H1 (cell line): ENCODE measurements around the gene TSFM. TPM values are rescaled to one million over a fixed set of nuclear protein-coding genes. Genes with fewer than 3 reads are reported as not detected.

Experiments used
- CTCF ChIA-PET: fragments of 300-600 bp; sonication (Branson Sonifier 250); formaldehyde crosslinking; loops from one replicate; lab custom pipeline; 2021; ENCODE audit not compliant: partially characterized antibody; lab: Charles Lee
- POLR2A ChIA-PET: fragments of 300-600 bp; sonication (Branson Sonifier 250); formaldehyde crosslinking; loops from one replicate; lab custom pipeline; 2021; ENCODE audit warnings: inconsistent platforms; ENCODE audit not compliant: partially characterized antibody; lab: Charles Lee
- DNase-seq, 2 experiments: peaks; one replicate each; pipeline versions ENCODE4 v3.0.0 to v3.0.0-alpha.2; 2010 to 2022; ENCODE audit warnings: low spot score in 2 of 2, low read depth in 1 of 2, mixed read lengths in 1 of 2
- FAIRE-seq: peaks from 2 replicates; lab custom pipeline; 2011; peaks lifted over from hg19 to GRCh38; lab: Jason Lieb, UNC
- H2AFZ ChIP-seq: 2 replicates; pipeline ENCODE4 v1.8.1; 2012; ENCODE audit warnings: low read length, inconsistent platforms
- H2AK5ac ChIP-seq: 2 replicates; pipeline ENCODE4 v1.6.1; 2013; ENCODE audit warnings: low read depth, low read length
- H2BK120ac ChIP-seq: replicated peaks from 2 replicates; pipeline ENCODE3; 2013; ENCODE audit warnings: low read depth, low read length, inconsistent platforms
- H2BK12ac ChIP-seq: 2 replicates; pipeline ENCODE4 v1.6.1; 2013; ENCODE audit warnings: low read depth, low read length
- H2BK15ac ChIP-seq: 2 replicates; pipeline ENCODE4 v1.6.1; 2013; ENCODE audit warnings: low read length
- H2BK20ac ChIP-seq: 2 replicates; pipeline ENCODE4 v1.6.1; 2013; ENCODE audit warnings: low read length
- H2BK5ac ChIP-seq: 2 replicates; pipeline ENCODE4 v1.6.1; 2013; ENCODE audit warnings: low read depth, low read length
- H3K14ac ChIP-seq: 2 replicates; pipeline ENCODE4 v1.6.1; 2013; ENCODE audit warnings: inconsistent platforms; ENCODE audit not compliant: insufficient read length
- H3K18ac ChIP-seq: 2 replicates; pipeline ENCODE4 v1.6.1; 2013; ENCODE audit warnings: low read length; ENCODE audit errors: extremely low read depth
- H3K23ac ChIP-seq: 2 replicates; pipeline ENCODE4 v1.6.1; 2013; ENCODE audit warnings: inconsistent platforms; ENCODE audit not compliant: insufficient read length
- H3K23me2 ChIP-seq: 2 replicates; pipeline ENCODE4 v1.6.1; 2013; ENCODE audit warnings: low read depth, low read length
- H3K27ac ChIP-seq: 2 replicates; pipeline ENCODE4 v1.6.1; 2011; ENCODE audit warnings: low read depth, low read length, inconsistent platforms
- H3K27me3 ChIP-seq, 4 experiments: replicated peaks in 1 of 4; 1 replicate in 1 of 4; 2 replicates in 3 of 4; pipeline versions ENCODE4 v1.6.1 to v1.8.1; 2011 to 2013; ENCODE audit warnings: low read length in 3 of 4, mild to moderate bottlenecking in 3 of 4, inconsistent platforms in 2 of 4, mixed read lengths in 2 of 4, moderate library complexity in 1 of 4; ENCODE audit not compliant: control insufficient read depth in 3 of 4, insufficient read depth in 3 of 4; ENCODE audit errors: extremely low read depth in 1 of 4
- H3K36me3 ChIP-seq, 4 experiments: 2 replicates each; pipeline versions ENCODE4 v1.6.1 to v1.8.1; 2011 to 2013; ENCODE audit warnings: mild to moderate bottlenecking in 4 of 4, low read length in 3 of 4, moderate library complexity in 2 of 4, control low read depth in 1 of 4, inconsistent platforms in 1 of 4; ENCODE audit not compliant: insufficient read depth in 4 of 4, control insufficient read depth in 2 of 4
- H3K4ac ChIP-seq: replicated peaks from 2 replicates; pipeline ENCODE3; 2013; ENCODE audit warnings: low read length, low read depth, mixed read lengths, inconsistent platforms; ENCODE audit not compliant: insufficient read length
- H3K4me1 ChIP-seq, 4 experiments: replicated peaks in 1 of 4; 1 replicate in 1 of 4; 2 replicates in 3 of 4; pipeline versions ENCODE4 v1.6.1 to v1.8.1; 2011 to 2013; ENCODE audit warnings: low read length in 3 of 4, inconsistent platforms in 2 of 4, mixed read lengths in 1 of 4; ENCODE audit not compliant: insufficient read depth in 4 of 4, control insufficient read depth in 3 of 4
- H3K4me2 ChIP-seq, 2 experiments: 2 replicates each; pipeline versions ENCODE4 v1.6.1 to v1.8.1; 2011 to 2013; ENCODE audit warnings: low read depth in 2 of 2, low read length in 2 of 2, control low read depth in 1 of 2, inconsistent platforms in 1 of 2, mild to moderate bottlenecking in 1 of 2; ENCODE audit not compliant: insufficient read depth in 1 of 2
- H3K4me3 ChIP-seq, 4 experiments: fragments of 200-600, 300-600 bp in 1 of 4; sonication (generic), shearing (Covaris generic), sonication (Bioruptor Twin) in 1 of 4; 2 replicates each; pipeline versions ENCODE4 v1.5.1 to v1.8.1; 2011 to 2016; ENCODE audit warnings: low read length in 4 of 4, low read depth in 3 of 4, control low read depth in 2 of 4, inconsistent platforms in 2 of 4, mild to moderate bottlenecking in 2 of 4, mixed read lengths in 1 of 4, moderate library complexity in 1 of 4; ENCODE audit not compliant: insufficient read depth in 2 of 4; ENCODE audit errors: extremely low read depth in 1 of 4
- H3K56ac ChIP-seq: replicated peaks from 2 replicates; pipeline ENCODE3; 2013; ENCODE audit warnings: low read depth, mild to moderate bottlenecking, mixed read lengths, low read length, inconsistent platforms; ENCODE audit not compliant: insufficient read length
- H3K79me1 ChIP-seq: 2 replicates; pipeline ENCODE4 v1.6.1; 2013; ENCODE audit warnings: low read depth, low read length, control low read depth
- H3K79me2 ChIP-seq, 2 experiments: 2 replicates each; pipeline versions ENCODE4 v1.6.1 to v1.8.1; 2012 to 2013; ENCODE audit warnings: low read length in 2 of 2, mild to moderate bottlenecking in 2 of 2, inconsistent platforms in 1 of 2; ENCODE audit not compliant: insufficient read depth in 2 of 2, control insufficient read depth in 1 of 2
- H3K9ac ChIP-seq, 4 experiments: replicated peaks in 1 of 4; 1 replicate in 1 of 4; 2 replicates in 3 of 4; pipeline versions ENCODE4 v1.6.1 to v1.8.1; 2011 to 2013; ENCODE audit warnings: low read depth in 3 of 4, low read length in 3 of 4, control low read depth in 2 of 4, mild to moderate bottlenecking in 2 of 4, moderate library complexity in 2 of 4, inconsistent platforms in 1 of 4; ENCODE audit errors: extremely low read depth in 1 of 4
- H3K9me3 ChIP-seq, 2 experiments: 2 replicates each; pipeline versions ENCODE4 v1.6.1 to v1.8.1; 2012 to 2013; ENCODE audit warnings: mild to moderate bottlenecking in 2 of 2, moderate library complexity in 2 of 2, control low read depth in 1 of 2, inconsistent platforms in 1 of 2, low read depth in 1 of 2, low read length in 1 of 2, mixed read lengths in 1 of 2; ENCODE audit not compliant: insufficient read depth in 2 of 2
- H4K20me1 ChIP-seq, 2 experiments: replicated peaks in 1 of 2; 2 replicates each; pipeline versions ENCODE3 to v1.8.1; 2011 to 2013; ENCODE audit warnings: inconsistent platforms in 2 of 2, low read length in 2 of 2, mild to moderate bottlenecking in 1 of 2; ENCODE audit not compliant: insufficient read depth in 2 of 2, control insufficient read depth in 1 of 2
- H4K5ac ChIP-seq: 2 replicates; pipeline ENCODE4 v1.6.1; 2013; ENCODE audit warnings: low read length, low read depth, mixed read lengths, inconsistent platforms; ENCODE audit not compliant: insufficient read length
- H4K8ac ChIP-seq: 2 replicates; pipeline ENCODE4 v1.8.0; 2013; ENCODE audit warnings: mild to moderate bottlenecking, moderate library complexity, low read length, inconsistent platforms; ENCODE audit not compliant: insufficient read depth; ENCODE audit errors: extremely low read depth
- H4K91ac ChIP-seq: replicated peaks from 2 replicates; pipeline ENCODE3; 2013; ENCODE audit warnings: low read length, mixed read lengths, inconsistent platforms; ENCODE audit not compliant: insufficient read length
- CHD1 ChIP-seq: IDR thresholded peaks from 2 replicates; pipeline ENCODE4 v1.6.1; 2012; ENCODE audit warnings: low read depth, low read length, improper control_type of control experiment
- FOSL1 ChIP-seq: IDR thresholded peaks from 2 replicates; pipeline ENCODE4 v1.6.1; 2011; ENCODE audit warnings: mild to moderate bottlenecking, low read depth, low read length, moderate library complexity; ENCODE audit not compliant: insufficient read depth
- JUN ChIP-seq: IDR thresholded peaks from 2 replicates; pipeline ENCODE4 v1.6.1; 2011; ENCODE audit warnings: low read depth, mild to moderate bottlenecking, improper control_type of control experiment, low read length
- PHF8 ChIP-seq: fragments of 200-600 bp; sonication (generic); conservative IDR thresholded peaks from 2 replicates; pipeline ENCODE4 v1.7.1; 2012; ENCODE audit warnings: low read depth, mild to moderate bottlenecking, inconsistent platforms, low read length, moderate library complexity
- POLR2AphosphoS5 ChIP-seq: IDR thresholded peaks from 2 replicates; pipeline ENCODE4 v1.6.1; 2011; ENCODE audit warnings: low read depth, low read length
- RNF2 ChIP-seq: fragments of 200-900, 300-1000 bp; sonication (generic); IDR thresholded peaks from 2 replicates; pipeline ENCODE4 v1.7.1; 2016; ENCODE audit warnings: borderline replicate concordance, low read depth, mild to moderate bottlenecking, antibody characterized with exemption, low read length; ENCODE audit not compliant: poor library complexity, severe bottlenecking; ENCODE audit errors: missing control alignments
- SP4 ChIP-seq: IDR thresholded peaks from 2 replicates; pipeline ENCODE4 v1.6.1; 2012; ENCODE audit warnings: low read length, inconsistent platforms
- WGBS, 2 experiments: shearing (Covaris generic) in 1 of 2; methylation state at CpG; one replicate each; pipeline versions ENCODE4 v1.1.6 to v1.1.7; 2013 to 2015; ENCODE audit warnings: low lambda C conversion rate in 2 of 2, mixed read lengths in 2 of 2, inconsistent platforms in 1 of 2, low coverage in 1 of 2, missing lambda C conversion rate in 1 of 2; ENCODE audit not compliant: insufficient replicate concordance in 2 of 2, insufficient coverage in 1 of 2, insufficient read length in 1 of 2; ENCODE audit errors: extremely low coverage in 1 of 2, missing lambda C conversion rate in 1 of 2; 5-methylcytosine and 5-hydroxymethylcytosine counted together
- polyA plus RNA-seq, 7 experiments: library from polyadenylated mRNA; depleted of rRNA in 3 of 7; stranded (reverse) in 5 of 7; unstranded in 2 of 7; fragments of >200 nt in 5 of 7; fragments of 200-250 nt in 2 of 7; gene quantifications; 1 replicate in 5 of 7; 2 replicates in 1 of 7; 4 replicates in 1 of 7; pipeline versions ENCODE4 v1.2.1 to v1.2.3, GENCODE V29; 2011 to 2013; ENCODE audit warnings: missing spikeins in 2 of 7, mixed read lengths in 2 of 7
- total RNA-seq: library from RNA; stranded (reverse); fragmentation: NEBNext Ultra II Directional; extraction: Animal tissue kit (Norgen Biotek cat#: 25700); gene quantifications from 2 replicates; pipeline ENCODE4 v1.2.1, GENCODE V29; 2021
- TF ChIP-seq, protein P1 (sequence below), 3 experiments: IDR thresholded peaks; 1 replicate in 2 of 3; 2 replicates in 1 of 3; pipeline versions ENCODE4 v1.5.1 to v1.6.1; 2011; ENCODE audit warnings: low read length in 3 of 3, mild to moderate bottlenecking in 3 of 3, inconsistent platforms in 2 of 3, low read depth in 1 of 3, moderate library complexity in 1 of 3; ENCODE audit not compliant: insufficient read depth in 1 of 3; ENCODE audit errors: control extremely low read depth in 1 of 3

The TSFM gene
- total and polyA plus RNA-seq, 2 of the 8 experiments (the other 6 are each of a cell fraction or from before 2014, with no cell fraction given) = 17.4 to 49.8 TPM

DNA sequence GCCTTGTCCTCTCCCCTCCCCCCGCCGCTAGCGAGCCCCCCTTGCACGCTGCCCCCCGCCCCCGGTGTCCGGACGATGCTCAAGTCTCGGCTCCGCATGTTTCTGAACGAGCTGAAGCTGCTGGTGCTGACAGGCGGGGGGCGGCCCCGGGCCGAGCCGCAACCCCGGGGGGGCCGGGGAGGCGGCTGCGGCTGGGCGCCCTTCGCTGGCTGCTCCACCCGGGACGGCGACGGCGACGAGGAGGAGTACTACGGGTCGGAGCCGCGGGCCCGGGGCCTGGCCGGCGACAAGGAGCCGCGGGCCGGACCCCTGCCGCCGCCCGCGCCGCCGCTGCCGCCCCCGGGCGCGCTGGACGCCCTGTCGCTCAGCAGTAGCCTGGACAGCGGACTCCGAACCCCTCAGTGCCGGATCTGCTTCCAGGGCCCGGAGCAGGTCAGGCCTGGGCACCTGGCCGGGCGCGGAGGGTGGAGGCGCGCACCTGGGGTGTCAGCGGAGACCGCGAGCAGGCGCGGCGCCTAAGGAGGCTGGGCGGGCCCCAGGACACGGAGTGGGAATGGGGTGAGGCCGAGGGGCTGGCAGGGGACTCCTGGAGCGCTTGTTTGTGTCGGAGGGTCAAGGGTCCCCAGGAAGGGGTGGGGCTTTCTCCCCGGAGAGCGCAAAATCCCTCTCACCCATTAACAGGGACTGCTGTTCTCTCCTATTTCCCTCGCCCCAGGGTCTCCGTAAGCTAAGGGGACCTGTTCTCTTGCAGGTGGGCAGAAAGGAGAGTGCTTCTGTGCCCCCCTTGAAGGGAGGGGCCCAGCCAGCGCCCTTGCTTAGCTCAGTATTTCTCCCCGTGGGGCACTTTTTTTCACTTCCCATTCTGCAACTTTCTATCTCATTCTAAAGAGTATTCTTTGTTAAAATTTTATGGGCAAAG lies 26.9 kb upstream of the TSFM start:
- WGBS, 2 experiments = 1% methylated on average over 28 of the region's 76 CpGs; no CpG with 5 or more reads in 1 of the 2 experiments
- no peak overlapping the region for H2BK15ac ChIP-seq
- H4K20me1 ChIP-seq = peaks cover 3 to 15% of the 10 kb centered on the region in 2 experiments
- no peak overlapping the region for H2BK120ac ChIP-seq
- peaks cover 18% of the 10 kb centered on the region for H3K23me2 ChIP-seq
- no peak overlapping the region for H4K91ac ChIP-seq
- no peak overlapping the region for H2BK20ac ChIP-seq
- no peak overlapping the region for H3K14ac ChIP-seq
- no peak overlapping the region for H3K23ac ChIP-seq
- no peak overlapping the region for H2BK12ac ChIP-seq
- no peak overlapping the region for H3K56ac ChIP-seq
- H3K9ac ChIP-seq = no peak overlapping the region
- FAIRE-seq (no peak), DNase-seq (peak in 1 of 2 experiments; percentile 67)
- H3K36me3 ChIP-seq = peaks cover 0 to 4% (median 3%) of the 10 kb centered on the region in 4 experiments; a peak in 5 of 8 replicates
- H3K79me2 ChIP-seq = peaks cover 9 to 13% of the 10 kb centered on the region in 2 experiments
- H3K4me2 ChIP-seq = peak overlapping the region; percentile 82 to 99
- POLR2A ChIA-PET = interaction anchor here (1.0 to 3.3 kb wide), 8 partner anchors 7 to 235 kb away, joined by 3 to 25 read pairs (median 5); partner anchors contain the start of genes CYP27B1, DDIT3, EEF1AKMT3 and METTL1
- no peak overlapping the region for H3K27ac ChIP-seq
- peaks cover 3 to 26% (median 7%) of the 10 kb centered on the region in 4 experiments; a peak in 6 of 7 replicates for H3K4me1 ChIP-seq
- peaks cover 10% of the 10 kb centered on the region; the same call in 1 of the 2 replicates for H3K79me1 ChIP-seq
- CTCF ChIA-PET = interaction anchor here (0.9 to 2.2 kb wide), 21 partner anchors 9 to 186 kb away, joined by 3 to 40 read pairs (median 5); partner anchors contain the start of genes ATP23, B4GALNT1, CYP27B1 and EEF1AKMT3
- H3K4ac ChIP-seq = no peak overlapping the region
- no peak overlapping the region for H2BK5ac ChIP-seq
- no peak overlapping the region; the same call in 1 of the 2 replicates for H3K18ac ChIP-seq
- no peak overlapping the region for H4K5ac ChIP-seq
- no peaks in the 10 kb centered on the region for H3K9me3 ChIP-seq
- H2AK5ac ChIP-seq = no peak overlapping the region
- no peak overlapping the region for H4K8ac ChIP-seq
- H3K27me3 ChIP-seq = peaks cover 8 to 33% (median 26%) of the 10 kb centered on the region in 4 experiments
- H2AFZ ChIP-seq = no peak overlapping the region
- H3K4me3 ChIP-seq = peak overlapping the region; percentile 29 to 96 (median 59)
- TF ChIP-seq POLR2AphosphoS5 = no peak
- TF ChIP-seq FOSL1 = no peak
- TF ChIP-seq, protein P1, sequence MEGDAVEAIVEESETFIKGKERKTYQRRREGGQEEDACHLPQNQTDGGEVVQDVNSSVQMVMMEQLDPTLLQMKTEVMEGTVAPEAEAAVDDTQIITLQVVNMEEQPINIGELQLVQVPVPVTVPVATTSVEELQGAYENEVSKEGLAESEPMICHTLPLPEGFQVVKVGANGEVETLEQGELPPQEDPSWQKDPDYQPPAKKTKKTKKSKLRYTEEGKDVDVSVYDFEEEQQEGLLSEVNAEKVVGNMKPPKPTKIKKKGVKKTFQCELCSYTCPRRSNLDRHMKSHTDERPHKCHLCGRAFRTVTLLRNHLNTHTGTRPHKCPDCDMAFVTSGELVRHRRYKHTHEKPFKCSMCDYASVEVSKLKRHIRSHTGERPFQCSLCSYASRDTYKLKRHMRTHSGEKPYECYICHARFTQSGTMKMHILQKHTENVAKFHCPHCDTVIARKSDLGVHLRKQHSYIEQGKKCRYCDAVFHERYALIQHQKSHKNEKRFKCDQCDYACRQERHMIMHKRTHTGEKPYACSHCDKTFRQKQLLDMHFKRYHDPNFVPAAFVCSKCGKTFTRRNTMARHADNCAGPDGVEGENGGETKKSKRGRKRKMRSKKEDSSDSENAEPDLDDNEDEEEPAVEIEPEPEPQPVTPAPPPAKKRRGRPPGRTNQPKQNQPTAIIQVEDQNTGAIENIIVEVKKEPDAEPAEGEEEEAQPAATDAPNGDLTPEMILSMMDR (IDR thresholded peaks at IDR 0.05; ENCODE audit: control extremely low read depth in 1 of 3, insufficient read depth in 1 of 3, low read depth in 1 of 3, low read length in 3 of 3) = no peak
- no peak for TF ChIP-seq JUN
- TF ChIP-seq SP4 = no peak
- TF ChIP-seq RNF2 = peak; percentile 48
- TF ChIP-seq CHD1 = no peak
- no peak for TF ChIP-seq PHF8
